Esophagus squamous epithelium (tissue), 4 donors: ENCODE results near the gene GPRC5A.
"Not testable (repeated sequence)": the region's sequence is repeated elsewhere in the genome, so short reads cannot be mapped to it uniquely, and the experiment has no call there.

Experiments used
- CTCF ChIP-seq, 6 experiments: fragments of 450-650 bp in 4 of 6; fragments of 200-600 bp in 2 of 6; sonication (generic) in 2 of 6; IDR thresholded peaks; one replicate each; pipeline ENCODE4 v1.5.1; 2016 to 2019; ENCODE audit warnings: antibody characterized with exemption in 6 of 6, mild to moderate bottlenecking in 4 of 6, moderate library complexity in 4 of 6
- POLR2A ChIP-seq, 4 donors: fragments of 450-650 bp; IDR thresholded peaks; one replicate each; pipeline ENCODE4 v1.6.1; 2017; ENCODE audit warnings: antibody characterized with exemption in 4 of 4, mild to moderate bottlenecking in 4 of 4, moderate library complexity in 3 of 4

GRCh38 chr12:12846780-12847179 is 44.6 kb upstream of the GPRC5A start:
- not testable (repeated sequence) for TF ChIP-seq CTCF, POLR2A (IDR thresholded peaks at IDR 0.05)
